ENCODE measurements around the gene ADAMTS15.

The ADAMTS15 gene

DNA sequence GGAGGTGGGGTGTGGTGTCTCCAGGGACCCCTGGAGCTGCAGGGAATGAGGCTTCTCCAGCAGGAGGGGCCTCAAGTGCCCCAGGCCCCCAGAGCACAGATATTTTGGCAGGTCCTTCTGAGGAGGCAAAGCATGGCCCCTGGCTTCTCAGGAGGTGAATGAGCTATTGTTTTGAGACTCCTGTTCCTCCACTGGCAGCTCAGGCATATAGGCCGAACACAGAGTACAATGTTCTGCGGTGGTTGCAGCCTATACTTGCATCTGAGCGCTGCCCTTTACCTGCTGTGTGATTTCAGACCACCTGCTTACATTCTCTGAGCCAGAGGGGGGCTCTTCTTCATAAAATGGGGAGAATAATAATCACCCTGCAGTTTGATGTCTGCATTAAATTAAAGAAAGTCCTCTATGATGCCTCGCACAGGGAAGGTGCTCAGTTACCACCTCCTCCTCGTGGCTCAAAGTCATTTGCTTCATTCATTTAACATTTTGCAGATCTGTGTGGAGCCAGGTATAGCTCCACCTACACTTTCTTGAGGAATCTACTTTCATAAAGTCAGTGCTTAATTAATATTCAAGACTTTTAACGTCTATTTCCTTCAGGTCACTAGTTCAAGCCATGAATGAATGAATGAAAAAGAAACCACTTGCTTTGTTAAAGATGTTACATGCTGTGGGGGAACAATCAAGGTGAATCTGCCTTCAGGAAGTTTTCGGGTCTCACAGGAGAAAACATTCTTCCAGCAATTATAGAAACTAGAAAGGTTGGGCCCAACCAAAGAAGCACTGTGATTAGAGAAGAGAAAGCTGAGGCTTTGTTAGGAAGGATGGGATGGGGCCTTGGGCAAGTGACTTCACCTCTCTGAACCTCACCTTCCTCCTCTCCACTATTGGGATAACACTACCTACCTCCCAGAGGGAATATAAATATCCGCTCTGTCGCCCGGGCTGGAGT, 68.4 kb downstream of the ADAMTS15 start:
- no peak for DNase-seq (ENCODE audit: low spot score)

GRCh38 chr11:130518164-130518680, 69.8 kb downstream of the ADAMTS15 start:
- DNase-seq (ENCODE audit: low spot score): no peak

- no peak for DNase-seq (ENCODE audit: low spot score)
Observed at GRCh38 chr11:130519128-130519932, 70.9 kb downstream of the ADAMTS15 start.

DNA sequence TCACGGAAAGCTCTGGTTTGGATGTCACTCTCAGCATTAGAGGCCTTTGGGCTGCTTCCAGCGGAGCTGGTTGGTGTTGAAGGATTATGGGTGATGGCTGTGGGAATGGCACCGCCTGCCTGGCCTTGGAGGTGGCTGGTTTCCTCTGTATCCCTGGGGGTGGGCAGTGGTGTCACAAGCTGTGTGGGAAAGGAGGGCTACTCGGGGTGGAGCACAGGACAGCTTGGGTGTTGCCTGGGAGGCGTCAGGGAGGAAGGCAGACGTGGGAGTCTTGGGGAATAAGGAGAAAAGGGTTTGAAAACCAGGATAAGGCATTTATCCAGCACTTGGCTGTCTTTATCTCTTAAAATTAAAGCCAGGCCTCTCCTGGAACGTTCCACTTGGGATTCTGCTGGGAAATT, 71.8 kb downstream of the ADAMTS15 start:
- no peak for DNase-seq (ENCODE audit: low spot score)

- no peak for DNase-seq (ENCODE audit: low spot score)
Observed at GRCh38 chr11:130522284-130522961, 74.0 kb downstream of the ADAMTS15 start.

- DNase-seq (ENCODE audit: low spot score): no peak
Observed at GRCh38 chr11:130523166-130523565, 74.7 kb downstream of the ADAMTS15 start.

GRCh38 chr11:130523609-130524008, 75.2 kb downstream of the ADAMTS15 start:
- no peak for DNase-seq (ENCODE audit: low spot score)

GRCh38 chr11:130524132-130524790, 75.8 kb downstream of the ADAMTS15 start:
- no peak for DNase-seq (ENCODE audit: low spot score)

GRCh38 chr11:130525307-130525706, 76.9 kb downstream of the ADAMTS15 start:
- DNase-seq (ENCODE audit: low spot score): no peak

Measured in hematopoietic multipotent progenitor cell treated with erythropoietin and hydrocortisone succinate and interleukin-3 and kit ligand, for 17 days (in vitro differentiated cells).